GM18520 (cell line): ENCODE data around the gene TANC1.

Experiments used
- ATAC-seq: cut with Tn5 transposase; IDR thresholded peaks from one replicate; pipeline ENCODE4 v1.9.1; 2021; ENCODE audit not compliant: unreplicated experiment

The TANC1 gene

DNA sequence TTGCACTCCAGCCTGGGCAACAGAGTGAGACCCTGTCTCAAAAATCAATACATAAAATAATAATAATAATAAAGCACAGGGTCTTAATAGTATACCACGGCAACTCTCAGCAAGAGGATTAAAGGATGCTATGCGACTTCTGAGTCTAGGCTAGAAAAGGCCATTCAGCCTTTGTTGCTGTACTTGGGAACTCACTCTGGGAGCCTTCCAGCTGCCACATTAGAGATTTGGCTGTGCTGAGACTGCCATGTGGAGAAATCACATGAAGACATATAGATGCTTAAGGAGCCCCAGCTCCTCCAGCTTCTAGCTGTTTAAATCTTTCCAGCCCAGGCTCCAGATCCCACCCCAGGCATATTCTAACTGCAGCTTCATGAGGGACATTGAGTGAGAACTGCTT is 8.2 kb upstream of the TANC1 start:
- ATAC-seq, result no peak

DNA sequence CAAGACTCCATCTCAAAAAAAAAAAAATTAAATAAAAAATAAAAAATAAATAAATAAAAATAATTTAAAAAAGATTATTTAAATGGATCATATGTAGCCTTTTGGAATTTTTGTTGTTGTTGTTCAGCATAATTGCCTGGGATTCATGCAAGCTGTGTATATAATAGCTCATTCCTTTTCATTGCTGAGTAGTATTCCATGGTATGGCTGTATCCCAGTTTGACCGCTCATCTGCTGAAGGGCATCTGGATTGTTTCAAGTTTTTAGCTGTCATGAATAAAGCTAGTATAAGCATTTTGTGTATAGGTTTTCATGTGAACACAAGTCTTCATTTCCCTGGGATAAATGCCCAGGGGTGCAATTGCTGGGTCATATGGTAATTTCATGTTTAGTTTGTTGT is 6.4 kb upstream of the TANC1 start:
- ATAC-seq, result no peak

DNA sequence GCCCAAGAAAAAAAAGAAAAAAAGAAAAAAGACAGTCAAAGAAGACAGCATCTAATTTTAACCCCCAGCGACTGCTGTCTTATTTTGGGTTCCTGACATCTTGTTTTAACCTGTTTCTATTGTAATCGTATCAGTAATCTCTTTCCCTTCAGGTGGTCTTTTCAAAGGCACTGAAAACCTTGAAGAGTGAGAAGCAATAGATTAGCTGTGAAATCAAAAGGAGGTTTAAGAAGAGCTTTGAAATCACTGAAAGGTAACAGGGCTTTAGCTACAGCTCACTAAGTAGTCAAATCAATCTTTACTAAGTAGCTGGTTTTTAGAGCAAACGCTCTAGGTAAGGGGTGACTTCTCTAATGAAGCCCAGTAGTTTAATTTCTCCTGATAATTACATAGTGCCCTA is 5.4 kb upstream of the TANC1 start:
- no peak for ATAC-seq

DNA sequence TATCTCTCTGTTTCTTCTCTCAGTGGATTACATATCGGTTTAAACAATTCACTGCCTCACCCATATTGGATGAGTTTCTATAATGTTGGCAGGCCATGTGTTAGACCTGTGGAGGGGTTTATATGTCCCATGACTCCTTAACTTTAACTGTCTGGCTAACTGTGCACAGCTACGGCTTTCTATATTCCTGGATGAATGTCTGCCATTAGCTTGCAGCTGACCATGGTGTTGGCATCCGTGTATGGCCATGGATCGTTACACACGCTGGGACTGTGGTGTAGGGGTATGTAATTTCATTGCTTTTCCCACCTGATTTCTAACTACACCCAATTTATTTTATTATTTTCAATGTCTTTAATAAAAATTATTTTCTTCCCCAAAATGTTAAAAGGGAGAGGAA is 3.3 kb upstream of the TANC1 start:
- ATAC-seq, result no peak

DNA sequence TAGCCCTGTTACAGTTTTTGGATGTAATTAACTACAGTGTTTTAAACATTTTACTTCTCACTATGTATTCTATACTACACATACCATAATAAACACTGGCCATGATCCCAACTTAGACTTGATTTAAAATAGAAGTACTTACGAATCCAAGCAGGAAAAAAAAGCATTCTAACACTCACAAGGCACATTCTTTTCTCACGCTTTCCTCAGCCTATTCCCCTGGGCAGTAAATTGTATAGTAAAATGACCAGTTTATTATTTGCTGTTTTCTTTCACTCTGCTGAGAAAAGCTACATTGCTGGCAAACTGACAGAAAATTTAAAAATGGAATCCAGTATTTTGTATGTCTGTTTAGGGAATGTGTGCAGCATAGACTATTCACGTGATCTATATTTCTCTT is 2.8 kb upstream of the TANC1 start:
- ATAC-seq, result no peak

DNA sequence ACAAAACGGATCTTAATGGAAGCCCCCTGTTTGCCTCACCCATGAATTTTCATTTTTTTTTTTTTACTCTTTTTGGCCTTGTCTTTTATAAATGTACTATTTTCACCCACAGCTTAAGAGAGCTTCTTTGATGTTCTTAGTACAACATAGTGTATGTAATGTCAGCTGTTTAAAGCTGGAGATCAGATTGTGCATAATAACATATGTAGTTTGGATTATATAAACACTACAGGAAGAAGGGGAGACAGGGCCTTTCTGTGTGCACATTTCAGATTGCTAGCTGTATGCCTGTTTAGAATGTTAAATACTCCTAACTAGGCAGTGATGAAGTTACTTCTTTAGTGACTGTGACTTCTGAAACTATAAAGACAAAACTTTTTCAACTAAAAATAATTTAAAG is 2.1 kb upstream of the TANC1 start:
- ATAC-seq, result no peak

DNA sequence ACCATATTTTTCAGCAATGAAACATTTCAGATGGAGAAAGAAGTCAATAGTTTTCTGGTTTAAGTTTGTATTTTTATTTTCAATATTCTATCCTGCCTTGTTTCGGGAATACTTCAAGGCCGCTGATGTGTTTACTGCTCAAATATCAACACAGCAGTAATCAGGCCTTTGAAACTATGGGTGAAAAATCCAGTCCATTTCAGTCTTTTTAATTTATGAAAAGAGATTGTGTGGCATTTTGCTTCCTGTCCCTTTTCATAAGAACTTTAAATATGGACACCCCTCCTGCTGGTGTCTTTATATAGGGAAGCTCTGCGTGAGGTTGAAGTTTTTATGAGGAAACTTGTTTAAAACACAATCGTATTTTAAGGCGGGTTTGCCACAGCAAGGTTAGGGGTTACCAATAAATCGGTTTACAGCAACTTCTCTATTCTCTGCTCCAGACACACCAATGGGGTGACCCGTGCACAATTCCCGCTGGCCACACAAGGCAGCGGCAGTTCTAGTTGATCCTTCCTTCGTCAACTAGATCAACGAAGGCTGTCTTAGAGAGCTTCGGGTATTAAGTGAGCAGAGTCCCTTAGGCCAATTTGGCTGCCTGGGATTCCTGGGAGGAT is 1.2 kb upstream of the TANC1 start:
- ATAC-seq, result no peak

DNA sequence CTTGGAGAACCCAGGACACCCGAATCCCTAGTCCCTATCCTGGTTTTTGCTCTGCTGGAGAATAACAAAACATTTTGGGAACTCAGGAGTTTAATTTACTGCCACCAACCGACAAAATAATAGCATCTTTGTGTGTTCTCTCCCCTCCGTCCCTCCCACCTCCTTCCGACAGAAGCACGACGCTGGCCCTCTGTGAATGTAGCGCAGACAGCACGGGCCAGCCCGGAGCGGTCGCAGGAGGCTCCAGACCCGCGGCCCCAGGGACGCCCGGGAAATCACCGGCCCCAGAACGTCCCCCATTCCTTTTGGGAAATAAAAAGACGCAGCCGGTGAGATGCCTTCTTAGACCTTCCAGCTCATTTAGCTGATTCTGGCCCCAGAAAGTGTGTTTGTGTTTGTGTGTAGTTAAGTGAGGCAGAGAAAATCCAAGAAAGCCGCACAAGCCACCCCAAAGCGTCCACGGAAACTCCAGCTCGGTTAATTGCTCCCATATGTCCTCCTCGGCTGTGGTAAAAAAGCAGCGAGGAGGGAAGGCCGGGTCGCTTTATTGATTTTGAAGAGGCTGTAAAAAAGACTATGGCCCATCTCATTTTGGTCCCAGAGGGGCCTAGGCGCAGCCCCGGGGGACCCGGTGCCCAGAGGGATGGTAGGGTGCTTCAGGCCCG is 577 bp upstream of the TANC1 start:
- ATAC-seq, result no peak

DNA sequence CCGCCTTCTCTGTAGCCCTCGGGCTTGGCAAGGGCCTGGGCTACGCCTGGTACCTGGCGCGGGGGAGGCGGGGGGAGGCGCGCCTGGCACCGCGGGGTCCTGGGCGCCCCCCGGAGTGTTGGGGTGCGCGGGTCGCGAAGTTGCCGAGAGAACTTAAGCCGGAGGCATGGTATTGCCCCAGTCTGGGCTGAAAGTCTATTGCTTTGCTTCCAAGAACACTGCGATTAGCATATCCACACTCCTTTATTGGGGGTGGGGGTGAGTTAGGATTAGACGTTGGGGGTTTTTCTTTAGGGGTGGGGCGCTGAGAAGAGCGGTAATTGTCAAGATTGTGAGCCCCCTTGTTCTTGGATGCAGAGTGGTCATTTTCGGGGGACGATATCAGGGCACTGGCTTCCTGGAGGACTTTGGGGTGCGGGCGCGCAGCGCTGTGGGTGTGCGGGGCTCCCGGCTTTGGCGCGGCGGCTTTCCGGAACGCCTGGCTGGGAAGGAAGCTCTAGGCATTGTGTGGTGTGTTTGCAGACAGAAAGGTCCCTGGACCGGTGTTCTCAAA is 798 bp downstream of the TANC1 start:
- no peak for ATAC-seq

DNA sequence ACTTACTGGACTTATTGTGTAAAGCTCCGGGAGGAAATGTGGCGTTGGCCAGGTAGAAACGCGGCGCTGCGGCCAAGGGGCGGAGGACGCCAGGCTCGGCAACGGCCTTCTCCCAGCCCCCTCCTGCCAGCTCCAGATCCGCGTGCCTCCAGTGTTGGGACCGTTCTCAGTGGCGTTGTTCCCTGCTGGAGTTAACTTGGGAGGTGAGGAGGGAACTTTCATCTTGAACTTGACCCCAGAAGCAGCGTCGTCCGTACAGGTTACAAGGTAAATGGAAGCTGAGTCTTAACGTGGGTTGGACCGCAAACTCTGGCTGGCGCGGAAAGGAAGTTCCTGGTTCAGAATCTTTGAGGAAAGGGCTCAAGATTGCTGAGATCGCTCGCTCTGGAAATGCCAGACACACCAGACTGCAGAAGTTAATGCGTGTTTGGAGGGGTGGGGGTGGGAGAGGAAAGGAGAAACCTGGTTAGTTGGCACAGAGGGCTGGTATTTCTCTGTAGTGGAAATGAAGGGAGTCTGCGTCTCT is 1.3 kb downstream of the TANC1 start:
- no peak for ATAC-seq

DNA sequence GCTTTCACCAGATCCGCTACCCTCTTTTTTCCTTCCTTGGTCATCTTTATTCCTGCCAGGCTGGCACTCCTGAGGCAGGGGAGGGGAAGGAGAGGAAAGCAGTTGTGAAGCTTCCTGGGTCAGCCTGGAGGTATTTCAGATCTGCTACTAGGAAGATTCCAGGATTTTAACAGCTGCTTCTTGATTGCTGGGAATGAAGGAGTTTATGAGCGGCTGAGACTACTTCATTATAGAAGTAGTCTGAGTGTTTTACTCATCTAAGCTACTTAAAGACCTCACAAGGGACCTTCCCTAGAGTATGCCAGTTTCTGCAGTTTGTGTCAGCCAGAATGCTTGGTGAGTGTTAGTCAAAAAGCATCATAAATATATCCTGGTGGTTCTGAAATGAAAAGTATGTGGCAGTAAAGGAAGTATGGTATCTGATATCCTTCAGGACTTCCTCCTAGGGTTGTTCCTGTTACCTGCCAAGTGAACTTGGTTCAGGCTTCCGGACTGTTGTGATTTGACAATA is 1.9 kb downstream of the TANC1 start:
- no peak for ATAC-seq

DNA sequence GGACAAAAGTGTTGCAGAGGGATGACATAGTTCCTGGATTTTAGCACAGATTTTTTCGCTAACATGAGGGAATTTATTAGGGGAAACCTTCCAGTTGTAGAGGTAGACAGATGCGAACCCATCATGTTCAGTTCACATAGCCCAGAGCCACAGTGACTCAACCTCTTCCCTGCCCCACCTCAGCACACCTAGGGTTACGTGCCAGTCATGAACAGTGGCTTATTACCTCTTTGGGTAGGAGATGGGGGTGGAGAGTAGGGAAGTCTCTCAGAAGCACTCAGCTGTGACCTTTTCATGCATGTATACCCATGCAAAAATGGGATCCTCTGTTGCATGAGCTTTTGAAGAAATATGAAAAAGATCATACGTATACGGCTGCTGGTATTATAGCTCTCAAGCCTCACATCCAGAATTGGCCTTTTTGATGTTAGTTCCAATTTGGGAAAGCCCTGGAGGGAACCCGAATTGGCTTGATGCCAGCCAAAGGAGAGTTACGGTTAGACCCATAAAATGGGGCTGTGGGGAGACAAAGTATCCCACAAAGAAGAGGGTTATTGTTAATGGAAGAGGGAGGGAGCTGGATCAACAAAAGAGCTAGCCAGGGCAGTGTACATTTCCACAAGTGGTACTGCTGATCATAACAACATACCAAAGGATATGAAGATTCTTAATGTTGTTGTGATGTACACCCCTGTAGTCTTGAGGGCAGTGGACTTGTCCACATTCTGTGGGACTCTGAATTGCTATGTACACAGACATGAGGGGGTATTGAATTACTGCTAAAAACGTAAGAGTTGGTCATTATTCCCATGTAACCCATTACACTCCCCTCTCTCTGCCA is 4.9 kb downstream of the TANC1 start:
- ATAC-seq, result no peak

DNA sequence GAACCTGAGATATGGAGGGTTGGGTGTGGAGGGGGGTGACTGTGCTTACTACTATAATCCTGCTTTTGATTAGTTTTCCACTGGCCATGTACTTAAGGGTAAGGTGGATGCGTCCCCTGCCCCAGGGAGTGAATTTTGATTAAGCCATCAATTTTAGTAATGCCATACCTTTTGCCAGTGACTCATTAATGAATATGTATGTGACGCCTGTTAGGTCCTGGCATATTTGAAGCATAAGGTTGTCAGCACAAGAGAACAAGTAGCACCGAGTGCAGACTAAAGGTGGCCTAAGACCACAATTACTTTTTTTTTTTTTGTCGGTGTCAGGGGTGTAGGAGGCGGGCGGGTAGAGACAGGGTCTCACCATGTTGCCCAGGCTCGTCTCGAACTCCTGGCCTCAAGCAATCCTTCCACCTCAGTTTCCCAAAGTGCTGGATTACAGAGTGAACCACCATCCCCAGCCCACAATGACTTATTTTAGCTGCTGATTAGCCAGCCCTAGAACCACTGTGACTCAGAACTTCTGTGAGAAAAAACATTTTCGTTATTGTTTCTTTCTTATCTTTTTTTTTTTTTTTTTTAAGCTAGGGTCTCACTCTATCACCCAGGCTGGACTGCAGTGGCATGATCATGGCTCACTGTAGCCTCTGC is 7.0 kb downstream of the TANC1 start:
- no peak for ATAC-seq

DNA sequence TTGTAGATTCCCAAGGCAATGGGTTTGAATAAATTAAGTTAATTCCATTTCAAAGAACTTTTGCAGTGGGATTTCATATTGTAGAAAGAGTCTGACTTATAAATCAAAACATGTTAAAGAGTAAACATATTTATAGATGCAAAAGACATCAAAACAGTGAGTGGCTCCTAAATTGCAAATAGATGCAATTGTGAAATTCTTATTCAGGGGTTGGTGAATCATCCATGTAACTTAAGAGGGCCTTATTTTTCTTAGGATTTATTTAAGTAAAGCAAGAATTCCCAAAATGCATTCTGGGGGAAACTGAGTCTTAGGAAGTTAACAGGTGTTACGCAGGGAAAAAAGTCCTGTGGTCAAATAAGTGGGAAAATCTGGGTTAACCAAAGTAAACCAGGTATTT is 11.3 kb downstream of the TANC1 start:
- no peak for ATAC-seq

DNA sequence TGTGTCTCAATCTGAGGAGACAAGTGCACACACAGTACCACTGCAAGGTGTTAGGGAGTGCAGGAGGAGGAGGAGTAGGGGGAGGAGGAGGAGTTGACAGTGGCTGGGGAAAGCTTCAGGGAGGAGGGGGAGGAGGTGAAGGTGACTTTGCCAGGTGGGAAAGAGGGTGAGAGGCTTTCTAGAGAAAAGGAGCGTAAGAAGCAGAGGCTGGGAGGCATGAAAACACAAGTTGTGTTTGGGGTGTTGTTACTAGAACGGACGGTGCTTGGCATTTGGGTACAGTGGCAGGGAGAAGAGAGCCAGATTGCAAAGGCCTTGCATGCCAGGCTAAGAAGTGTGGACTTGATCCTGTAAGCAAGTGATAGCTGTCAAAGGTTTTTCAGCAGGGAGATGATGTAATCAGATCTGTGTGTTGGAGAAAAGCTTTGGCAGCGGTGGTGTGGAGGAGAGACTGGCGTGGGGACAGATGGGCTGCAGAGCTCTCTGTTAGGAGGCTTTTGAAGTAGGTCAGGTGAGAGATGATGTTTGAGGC is 16.2 kb downstream of the TANC1 start:
- ATAC-seq, result no peak

DNA sequence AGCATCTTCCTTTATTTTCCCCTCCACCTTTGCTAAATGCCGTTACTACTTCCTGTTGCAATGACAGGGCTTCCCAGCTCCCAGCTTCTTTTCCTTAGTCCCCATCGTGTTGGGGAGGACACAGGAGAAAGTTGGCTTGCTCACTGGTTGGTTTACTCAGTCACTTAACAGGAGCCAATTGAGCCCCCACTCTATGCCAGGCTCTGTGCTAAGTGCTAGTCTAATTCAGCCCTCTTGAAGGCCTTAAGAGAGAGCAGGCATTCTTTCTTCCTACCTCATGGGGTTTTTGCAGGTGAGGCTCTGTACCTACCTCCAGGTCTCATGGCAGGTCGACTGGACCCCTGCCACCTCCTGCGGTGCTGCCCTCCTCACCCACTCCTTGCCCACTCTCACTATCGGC is 20.1 kb downstream of the TANC1 start:
- ATAC-seq, result no peak

DNA sequence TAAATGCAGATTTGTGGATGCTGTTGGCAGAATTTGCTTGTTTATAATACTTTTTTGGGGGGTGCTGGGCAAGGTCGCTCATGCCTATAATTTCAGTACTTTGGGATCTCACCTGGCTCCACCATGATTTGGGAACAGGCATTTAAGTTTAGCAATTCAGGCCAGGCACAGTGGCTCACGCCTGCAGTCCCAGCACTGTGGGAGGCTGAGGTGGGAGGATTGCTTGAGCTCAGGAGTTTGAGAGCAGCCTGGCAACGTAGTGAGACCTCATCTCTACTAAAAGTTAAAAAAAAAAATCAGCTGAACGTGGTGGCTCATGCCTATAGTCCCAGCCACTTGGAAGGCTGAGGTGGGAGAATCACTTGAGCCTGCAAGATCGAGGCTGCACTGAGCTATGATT is 20.7 kb downstream of the TANC1 start:
- no peak for ATAC-seq

DNA sequence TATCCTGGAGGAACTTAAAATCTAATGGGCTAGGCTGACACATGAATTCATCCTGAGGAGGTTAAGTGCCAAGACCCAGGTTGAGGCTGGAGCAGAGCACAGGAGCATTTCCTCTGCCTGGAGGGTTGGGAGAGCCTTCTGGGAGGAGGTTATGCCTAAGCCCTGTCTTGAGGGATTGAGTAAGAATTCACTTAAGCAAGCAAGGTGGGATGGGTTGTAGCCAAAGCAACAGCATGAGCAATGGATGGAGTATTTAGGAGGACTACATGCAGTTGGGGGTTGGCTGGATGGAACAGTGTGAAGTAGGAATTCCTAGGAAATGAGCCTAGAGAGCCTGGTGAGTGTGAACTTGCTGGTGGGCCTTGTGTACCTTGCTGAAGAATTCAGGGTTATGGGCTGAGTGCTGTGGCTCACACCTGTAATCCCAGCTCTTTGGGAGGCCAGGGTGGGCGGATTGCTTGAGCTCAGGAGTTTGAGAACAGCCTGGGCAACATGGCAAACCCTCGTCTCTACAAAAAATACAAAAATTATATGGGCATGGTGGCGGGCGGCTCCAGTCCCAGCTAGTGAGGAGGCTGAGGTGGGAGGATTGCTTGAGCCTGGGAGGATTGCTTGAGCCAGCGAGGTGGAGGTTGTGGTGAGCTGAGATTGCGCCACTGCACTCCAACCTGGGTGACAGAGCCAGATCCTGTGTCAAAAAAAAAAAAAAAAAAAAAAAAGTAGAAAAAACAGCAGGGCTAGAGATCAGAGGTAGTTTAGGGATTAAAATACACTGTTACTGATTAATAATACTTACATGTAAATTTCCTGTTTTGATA is 22.2 kb downstream of the TANC1 start:
- no peak for ATAC-seq

DNA sequence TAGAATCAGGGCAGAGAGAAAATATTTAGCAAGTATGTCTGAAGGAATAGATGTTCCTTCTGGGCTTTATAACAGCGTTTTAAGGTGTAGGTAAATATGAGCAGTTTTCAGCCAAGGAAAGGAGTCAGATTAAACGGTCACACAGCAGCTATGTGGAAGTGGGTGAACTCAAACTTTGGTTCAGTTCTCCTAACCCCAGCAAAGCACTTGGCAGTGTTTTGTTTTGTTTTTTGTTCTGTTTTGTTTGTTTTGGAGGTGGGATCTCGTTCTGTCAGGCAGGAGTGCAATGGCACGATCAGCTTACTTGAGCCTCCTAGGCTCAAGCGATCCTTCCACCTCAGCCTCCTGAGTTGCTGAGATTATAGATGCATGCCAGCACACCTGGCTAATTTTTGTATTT is 24.6 kb downstream of the TANC1 start:
- no peak for ATAC-seq
